Uterus (tissue), 2 donors: Measurements from ENCODE around the gene CEP112.

Experiments
- CTCF ChIP-seq, 4 experiments: fragments of 200-600 bp in 2 of 4; fragments of 450-650 bp in 2 of 4; sonication (generic) in 2 of 4; IDR thresholded peaks; one replicate each; pipeline ENCODE4 v1.5.1; 2016 to 2019; ENCODE audit warnings: antibody characterized with exemption in 4 of 4, mild to moderate bottlenecking in 2 of 4, moderate library complexity in 1 of 4
- POLR2A ChIP-seq, 2 donors: fragments of 450-650 bp; IDR thresholded peaks; one replicate each; pipeline ENCODE4 v1.6.1; 2016; ENCODE audit warnings: antibody characterized with exemption in 2 of 2, mild to moderate bottlenecking in 1 of 2, moderate library complexity in 1 of 2

GRCh38 chr17:65696739-65697394 is 495.1 kb downstream of the CEP112 start:
- no peak for TF ChIP-seq CTCF (IDR thresholded peaks at IDR 0.05)
- TF ChIP-seq POLR2A (IDR thresholded peaks at IDR 0.05): no peak
